ENCODE measurements around the gene CRX. TPM values are rescaled to one million over a fixed set of nuclear protein-coding genes. Genes with fewer than 3 reads are reported as not detected.
"Not testable (repeated sequence)": the region's sequence is repeated elsewhere in the genome, so short reads cannot be mapped to it uniquely, and the experiment has no call there.

Gene CRX
- total RNA-seq, result not detected in 2 replicates

- no peak for DNase-seq (ENCODE audit: extremely low read depth, low read depth, low spot score)
Observed at GRCh38 chr19:47821460-47822020, at the start of gene CRX. CRX (plus strand) TSS chr19:47821937; CDS start chr19:47834444, 12,507 bp downstream.

- DNase-seq (ENCODE audit: extremely low read depth, low read depth, low spot score), result no peak
Observed at GRCh38 chr19:47776568-47776967, 45.2 kb upstream of the CRX start.

- not testable (repeated sequence) for DNase-seq (ENCODE audit: extremely low read depth, low read depth, low spot score)
Observed at GRCh38 chr19:47777245-47778048, 44.3 kb upstream of the CRX start.

- no peak for DNase-seq (ENCODE audit: extremely low read depth, low read depth, low spot score)
Observed at GRCh38 chr19:47778049-47778953, 43.4 kb upstream of the CRX start, which contains the start of gene SELENOW. SELENOW (plus strand) TSS chr19:47778703; CDS start chr19:47778786, 83 bp downstream.

- no peak for DNase-seq (ENCODE audit: extremely low read depth, low read depth, low spot score)
Observed at GRCh38 chr19:47778954-47779351, 42.8 kb upstream of the CRX start.

- DNase-seq (ENCODE audit: extremely low read depth, low read depth, low spot score), result no peak
Observed at GRCh38 chr19:47779524-47780214, 42.1 kb upstream of the CRX start.

- DNase-seq (ENCODE audit: extremely low read depth, low read depth, low spot score), result no peak
Observed at GRCh38 chr19:47780215-47780551, 41.6 kb upstream of the CRX start.

- DNase-seq (ENCODE audit: extremely low read depth, low read depth, low spot score), result no peak
Observed at GRCh38 chr19:47781590-47782262, 40.0 kb upstream of the CRX start.

GRCh38 chr19:47786566-47786965, 35.2 kb upstream of the CRX start:
- no peak for DNase-seq (ENCODE audit: extremely low read depth, low read depth, low spot score)

GRCh38 chr19:47787307-47787706, 34.4 kb upstream of the CRX start:
- DNase-seq (ENCODE audit: extremely low read depth, low read depth, low spot score), result not testable (repeated sequence)

GRCh38 chr19:47789811-47790210, 31.9 kb upstream of the CRX start:
- not testable (repeated sequence) for DNase-seq (ENCODE audit: extremely low read depth, low read depth, low spot score)

GRCh38 chr19:47790398-47790814, 31.3 kb upstream of the CRX start:
- no peak for DNase-seq (ENCODE audit: extremely low read depth, low read depth, low spot score)

- DNase-seq (ENCODE audit: extremely low read depth, low read depth, low spot score), result no peak
Observed at GRCh38 chr19:47792616-47793015, 29.1 kb upstream of the CRX start.

- DNase-seq (ENCODE audit: extremely low read depth, low read depth, low spot score), result no peak
Observed at GRCh38 chr19:47794526-47794925, 27.2 kb upstream of the CRX start.

- DNase-seq (ENCODE audit: extremely low read depth, low read depth, low spot score), result no peak
Observed at GRCh38 chr19:47796785-47797184, 25.0 kb upstream of the CRX start.

GRCh38 chr19:47797996-47798903, 23.5 kb upstream of the CRX start:
- no peak for DNase-seq (ENCODE audit: extremely low read depth, low read depth, low spot score)

- DNase-seq (ENCODE audit: extremely low read depth, low read depth, low spot score), result no peak
Observed at GRCh38 chr19:47798904-47799266, 22.9 kb upstream of the CRX start.

GRCh38 chr19:47801270-47801669, 20.5 kb upstream of the CRX start:
- no peak for DNase-seq (ENCODE audit: extremely low read depth, low read depth, low spot score)

- DNase-seq (ENCODE audit: extremely low read depth, low read depth, low spot score), result no peak
Observed at GRCh38 chr19:47802521-47803043, 19.2 kb upstream of the CRX start.
